KG1 (cell line): ENCODE measurements around the gene CUX1.
"Not testable (repeated sequence)": the region's sequence is repeated elsewhere in the genome, so short reads cannot be mapped to it uniquely, and the experiment has no call there.

ENCODE experiments used
- DNase-seq: peaks from one replicate; lab custom pipeline; 2025; lab: John Stamatoyannopoulos, UW

CUX1 gene

DNA sequence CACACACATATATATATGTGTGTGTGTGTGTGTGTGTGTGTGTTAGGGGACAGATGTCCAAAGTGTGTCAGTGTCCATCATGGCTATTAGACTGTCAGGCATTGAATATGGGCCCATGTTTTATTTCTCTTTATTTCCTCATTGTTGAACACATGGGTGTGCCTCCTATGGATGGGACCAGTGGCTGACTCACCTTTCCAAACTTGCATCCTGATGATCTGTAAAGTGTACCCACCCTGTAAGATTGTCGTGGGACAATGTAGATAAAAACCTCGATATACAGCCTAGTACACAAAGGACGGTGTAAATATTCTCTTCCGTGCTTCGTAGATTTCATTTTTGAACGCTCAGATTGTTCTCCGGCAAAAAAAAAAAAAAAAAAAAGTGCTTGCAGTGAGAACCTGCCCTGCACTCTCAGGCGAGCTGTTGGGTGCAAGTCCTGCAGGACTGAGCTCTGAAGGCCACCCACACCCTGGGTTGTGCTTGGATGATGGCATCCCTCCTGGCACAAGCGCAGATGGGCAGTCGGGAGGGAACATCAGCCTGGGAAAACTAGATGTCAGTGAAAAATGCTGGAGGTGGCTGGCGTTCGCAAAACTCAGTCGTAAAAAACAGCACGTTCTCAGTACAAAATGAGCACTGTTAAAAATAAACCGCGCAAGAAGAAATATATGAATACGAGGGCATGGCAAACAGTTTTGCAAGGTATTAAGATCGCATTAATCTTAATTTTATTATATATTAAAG, 166.9 kb downstream of the CUX1 start:
- no peak for DNase-seq

DNA sequence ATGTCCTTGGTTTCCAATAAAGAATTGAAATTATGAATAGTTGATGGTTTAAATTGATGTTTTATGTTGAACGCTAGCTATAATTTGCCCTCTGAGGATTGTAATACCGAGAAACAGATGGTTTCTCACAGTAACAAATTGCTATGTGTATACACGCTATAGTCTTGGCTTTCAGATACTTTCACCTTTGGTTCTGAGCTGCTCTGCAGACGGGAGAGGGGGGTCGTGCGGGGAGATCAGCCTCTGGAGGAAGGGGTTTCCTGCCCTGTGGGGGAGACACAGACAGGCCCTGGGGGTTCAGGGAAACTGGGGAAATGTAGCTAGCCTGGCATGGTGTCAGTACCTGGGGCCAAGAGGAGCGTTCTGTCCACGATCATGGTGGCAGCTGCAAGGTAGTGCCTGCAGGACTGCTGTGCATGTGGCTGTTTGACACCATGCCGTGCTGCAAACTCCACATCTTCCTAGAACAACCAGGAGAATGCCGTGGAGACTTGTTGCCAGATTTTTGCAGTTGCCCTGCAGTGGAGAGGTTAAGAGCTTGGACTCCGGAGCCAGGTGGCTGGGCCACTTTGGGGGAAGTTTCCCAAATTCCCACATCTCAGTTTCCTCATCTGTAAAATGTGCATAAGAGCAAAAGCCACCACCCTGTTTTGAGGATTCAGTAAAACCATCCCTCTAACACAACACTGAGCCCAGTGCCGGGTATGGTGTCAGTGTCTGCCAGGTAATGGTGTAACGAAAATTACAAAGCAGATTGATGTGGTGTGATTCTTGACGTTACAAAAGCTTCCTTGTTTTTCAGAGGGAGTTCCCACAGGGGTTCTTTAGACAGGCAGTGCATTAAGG, 167.9 kb downstream of the CUX1 start:
- DNase-seq: no peak

DNA sequence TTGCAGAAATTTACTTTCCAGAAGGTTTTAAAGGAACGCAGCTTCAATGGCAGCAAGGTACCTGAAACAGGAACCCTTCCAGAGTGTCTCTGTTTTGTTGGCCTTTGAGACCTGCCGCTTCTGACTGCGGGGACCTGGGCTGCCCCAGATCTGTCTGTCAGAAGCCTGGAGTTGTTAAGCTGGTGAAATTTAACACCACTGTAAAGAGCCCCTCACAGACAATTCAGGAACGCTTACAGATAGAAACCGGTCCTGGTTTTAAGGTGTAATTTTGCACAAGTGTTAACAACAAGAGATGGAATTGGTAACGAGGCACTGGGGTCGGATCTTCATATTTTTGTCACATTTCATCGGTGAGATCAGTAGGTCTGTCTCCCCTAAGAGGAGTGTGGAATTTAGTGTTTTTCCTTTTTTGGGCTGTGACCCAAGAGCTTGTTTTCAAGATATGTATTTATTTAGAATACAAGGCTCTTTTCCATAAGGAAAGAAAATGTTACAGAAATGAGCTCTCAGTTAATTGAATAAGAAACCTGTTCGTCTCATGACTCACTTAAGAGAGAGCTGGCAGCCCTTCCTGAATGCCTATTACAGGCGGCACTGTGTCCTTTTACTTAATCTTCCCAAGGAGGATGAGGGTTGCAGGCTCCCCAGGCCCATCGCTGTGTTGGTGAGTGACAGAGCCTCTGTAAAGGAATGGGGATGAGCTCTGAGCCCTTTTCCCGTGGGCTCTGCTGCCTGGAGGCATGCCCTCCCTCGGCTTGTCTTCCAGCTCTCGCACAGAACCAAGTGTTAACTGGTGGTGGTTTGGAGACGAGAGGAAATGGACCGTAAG, 168.7 kb downstream of the CUX1 start:
- no peak for DNase-seq

DNA sequence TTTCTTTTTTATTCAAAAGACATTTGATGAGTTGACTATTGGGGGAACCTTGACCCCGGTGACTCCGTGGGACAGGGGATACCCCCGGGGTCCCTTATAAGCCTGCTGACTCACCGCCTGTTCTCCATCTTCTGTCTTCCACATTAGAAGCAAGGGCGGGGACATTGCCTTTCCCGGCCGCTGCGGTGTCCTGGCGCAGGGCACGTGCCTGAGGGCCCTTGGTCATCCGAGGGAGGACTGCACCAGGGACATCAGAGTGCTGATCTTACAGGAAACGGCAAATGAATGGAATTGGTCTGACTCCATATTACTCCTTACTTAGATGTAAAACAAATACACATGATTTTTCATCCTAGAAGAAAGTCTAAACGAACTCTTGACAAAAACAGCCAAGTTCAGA, 170.1 kb downstream of the CUX1 start:
- no peak for DNase-seq

DNA sequence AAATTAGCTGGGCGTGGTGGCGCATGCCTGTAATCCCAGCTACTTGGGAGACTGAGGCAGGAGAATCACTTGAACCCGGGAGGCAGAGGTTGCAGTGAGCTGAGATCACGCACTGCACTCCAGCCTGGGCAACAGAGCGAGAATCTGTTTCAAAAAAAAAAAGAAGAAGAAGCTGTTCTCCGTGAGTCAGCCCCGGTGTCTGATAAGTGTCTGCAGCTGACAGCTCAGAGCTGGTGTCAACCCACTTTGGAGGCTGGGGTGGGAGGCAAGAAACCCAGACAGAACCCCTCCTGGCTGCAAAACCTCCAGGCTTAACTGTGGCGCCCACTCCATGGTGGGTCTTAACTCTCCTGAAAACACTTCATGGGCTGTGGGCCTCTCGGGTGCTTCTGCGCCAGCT, 170.6 kb downstream of the CUX1 start:
- not testable (repeated sequence) for DNase-seq

DNA sequence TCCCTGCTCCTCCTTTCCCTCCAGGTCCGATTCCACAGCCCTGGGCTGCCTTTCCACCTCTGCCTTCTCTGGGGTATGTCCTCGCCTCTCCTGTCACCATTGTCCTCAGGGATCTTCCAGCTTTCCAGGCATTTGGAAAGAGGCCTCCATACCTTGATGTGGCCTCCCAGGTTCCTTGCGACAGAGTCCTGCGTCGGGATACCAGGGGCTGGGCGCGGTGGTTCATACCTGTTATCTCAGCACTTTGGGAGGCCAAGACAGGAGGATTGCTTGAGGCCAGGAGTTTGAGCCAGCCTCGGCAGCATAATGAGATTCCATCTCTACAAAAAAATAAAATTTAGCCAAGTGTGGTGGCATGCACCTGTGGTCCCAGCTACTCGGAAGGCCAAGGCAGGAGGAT, 171.1 kb downstream of the CUX1 start:
- no peak for DNase-seq

DNA sequence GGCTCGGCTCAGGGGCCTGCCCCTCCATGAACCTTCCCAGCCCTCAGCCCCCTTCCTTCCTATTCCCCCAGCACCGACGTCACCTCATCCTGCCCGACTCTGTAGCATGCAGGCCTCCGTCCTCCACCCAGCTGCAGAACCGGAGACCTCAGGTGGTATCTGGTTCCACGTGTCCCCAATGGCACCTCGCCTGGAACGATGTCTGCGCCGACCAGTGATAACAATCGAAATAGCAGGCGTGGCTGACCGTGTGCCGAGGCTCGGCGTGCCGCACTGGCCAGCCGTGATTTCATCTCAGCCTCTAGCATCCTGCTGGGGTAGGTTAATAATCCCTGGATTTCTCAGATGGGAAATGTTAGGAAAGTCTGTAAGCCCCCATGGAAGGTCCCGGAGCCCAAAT, 171.7 kb downstream of the CUX1 start:
- DNase-seq: no peak

DNA sequence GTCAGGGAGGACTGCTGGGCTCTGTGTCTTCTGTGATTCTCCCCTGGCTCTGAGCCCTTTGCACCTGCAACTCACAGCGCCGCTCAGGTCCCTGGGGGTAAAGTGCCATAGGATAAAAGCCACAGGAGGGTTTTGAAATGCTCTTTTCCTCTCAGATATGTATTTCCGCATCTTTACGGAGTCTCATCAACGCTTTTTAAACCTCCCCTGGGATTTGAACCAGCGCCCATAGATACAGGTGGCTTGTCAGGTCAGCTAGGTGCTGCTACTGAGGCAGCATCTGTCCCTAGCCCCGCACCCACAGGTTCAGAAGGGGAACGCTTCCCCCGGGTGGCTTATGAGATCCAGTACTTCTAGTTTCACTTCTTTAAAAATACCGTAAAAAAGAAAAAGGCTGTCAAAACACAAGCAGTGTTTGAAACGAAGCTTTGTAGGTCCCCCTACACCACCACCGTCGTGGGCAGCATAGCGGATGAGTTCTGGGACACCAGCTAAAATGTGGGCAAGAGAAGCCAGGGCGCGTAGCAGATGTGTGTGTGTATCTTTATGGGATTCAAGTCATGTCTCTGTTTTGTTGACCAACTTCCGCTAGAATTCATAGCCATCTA, 173.5 kb downstream of the CUX1 start:
- DNase-seq: no peak

DNA sequence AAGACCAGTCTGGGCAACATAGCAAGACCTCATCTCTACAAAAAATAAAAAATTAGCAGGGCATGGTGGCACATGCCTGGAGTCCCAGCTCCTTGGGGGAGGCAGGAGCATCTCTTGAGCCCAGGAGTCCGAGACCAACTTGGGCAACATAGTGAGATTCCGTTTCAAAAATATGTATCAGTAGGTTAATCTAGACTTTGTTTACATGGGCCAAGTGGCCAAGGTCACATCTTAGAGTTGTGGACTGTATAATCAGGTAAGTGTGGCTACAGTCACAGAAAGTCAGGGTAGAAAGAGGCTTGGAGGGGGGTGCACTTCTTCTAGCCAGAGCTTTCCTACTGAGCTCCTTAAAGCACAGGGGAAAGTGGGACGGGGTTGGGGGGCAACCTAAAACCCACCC, 174.4 kb downstream of the CUX1 start:
- DNase-seq: no peak

DNA sequence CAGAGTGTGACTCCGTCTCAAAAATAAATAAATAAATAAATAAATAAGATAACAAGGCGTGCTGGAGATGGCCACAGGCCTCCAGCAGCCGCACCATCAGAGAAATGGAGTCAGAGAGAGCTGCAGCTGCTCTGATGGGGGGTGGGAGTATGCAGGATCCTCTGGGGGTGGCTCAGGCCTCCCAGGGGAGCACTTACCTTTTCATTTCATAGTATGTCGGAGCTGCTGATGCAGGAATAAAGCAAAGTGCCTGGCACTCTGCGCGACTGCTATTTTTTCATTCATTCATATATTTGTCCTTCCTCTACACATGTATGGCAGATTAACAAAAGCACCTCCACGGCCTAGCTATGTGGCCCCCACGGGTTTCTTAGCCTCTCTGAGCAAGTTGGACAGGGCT, 175.9 kb downstream of the CUX1 start:
- no peak for DNase-seq

DNA sequence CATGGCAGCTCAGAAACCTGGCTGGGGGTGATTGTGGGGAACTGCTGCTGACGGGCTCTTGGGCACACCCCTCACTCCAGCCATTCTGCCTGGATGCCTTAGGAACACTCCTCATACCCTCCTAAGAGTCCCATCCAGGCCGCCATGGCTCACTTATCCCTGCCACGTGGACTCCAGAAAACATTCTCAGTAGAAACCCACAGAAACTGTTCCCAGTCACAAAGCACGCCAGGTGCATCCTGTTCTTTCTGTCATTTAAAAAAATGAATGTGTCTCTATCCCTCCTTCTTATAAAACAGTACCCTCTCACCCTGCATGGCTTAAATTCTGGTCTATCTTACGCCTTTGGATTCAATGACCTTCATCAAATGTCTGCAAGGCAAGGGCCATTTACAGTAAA, 177.7 kb downstream of the CUX1 start:
- DNase-seq: no peak

DNA sequence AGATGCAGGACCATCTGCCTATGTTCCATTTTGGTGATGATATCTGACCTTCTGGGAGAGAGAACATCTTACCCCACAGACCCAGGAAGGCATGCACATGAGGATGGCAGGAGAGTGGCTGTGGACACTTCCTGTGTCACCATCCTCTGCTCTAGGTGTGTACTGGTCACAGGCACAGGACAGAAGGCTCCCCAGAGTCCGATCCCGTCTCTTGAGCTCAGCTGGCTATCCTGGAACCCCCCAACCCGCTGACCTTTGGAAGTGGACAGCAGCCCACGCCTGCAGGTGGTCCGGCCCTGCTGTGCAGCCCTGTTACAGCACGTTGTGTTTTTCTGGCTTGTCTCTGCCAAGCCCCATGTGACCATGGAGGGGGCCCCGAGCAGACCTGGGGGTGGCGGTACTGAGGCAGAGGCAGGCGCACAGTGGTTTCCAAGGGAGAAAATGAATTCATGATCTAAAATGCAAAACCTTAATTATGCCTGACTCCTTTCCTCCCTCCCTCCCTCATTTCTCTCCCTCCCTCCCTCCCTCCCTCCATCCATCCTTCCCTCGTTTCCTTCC, 178.8 kb downstream of the CUX1 start:
- no peak for DNase-seq

DNA sequence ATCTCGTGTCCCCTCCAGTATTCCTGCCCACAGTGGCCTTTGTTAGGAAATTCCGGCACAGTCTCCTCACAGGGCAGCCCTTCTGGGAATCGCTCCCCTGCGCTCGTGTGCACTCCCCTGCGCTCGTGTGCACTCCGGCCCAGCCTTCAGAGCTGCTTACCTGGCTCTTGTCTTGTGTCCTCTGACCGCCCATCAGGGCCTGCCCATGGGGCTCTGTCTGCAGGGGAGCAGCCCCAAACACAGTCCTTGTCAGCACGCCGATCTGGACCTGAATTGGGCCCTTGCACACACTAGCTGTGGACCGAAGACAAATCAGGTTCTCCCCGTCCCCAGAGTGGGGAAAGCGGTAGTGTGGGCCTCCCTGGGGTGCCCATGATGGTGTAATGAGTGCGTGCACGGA, 179.4 kb downstream of the CUX1 start:
- DNase-seq: no peak

DNA sequence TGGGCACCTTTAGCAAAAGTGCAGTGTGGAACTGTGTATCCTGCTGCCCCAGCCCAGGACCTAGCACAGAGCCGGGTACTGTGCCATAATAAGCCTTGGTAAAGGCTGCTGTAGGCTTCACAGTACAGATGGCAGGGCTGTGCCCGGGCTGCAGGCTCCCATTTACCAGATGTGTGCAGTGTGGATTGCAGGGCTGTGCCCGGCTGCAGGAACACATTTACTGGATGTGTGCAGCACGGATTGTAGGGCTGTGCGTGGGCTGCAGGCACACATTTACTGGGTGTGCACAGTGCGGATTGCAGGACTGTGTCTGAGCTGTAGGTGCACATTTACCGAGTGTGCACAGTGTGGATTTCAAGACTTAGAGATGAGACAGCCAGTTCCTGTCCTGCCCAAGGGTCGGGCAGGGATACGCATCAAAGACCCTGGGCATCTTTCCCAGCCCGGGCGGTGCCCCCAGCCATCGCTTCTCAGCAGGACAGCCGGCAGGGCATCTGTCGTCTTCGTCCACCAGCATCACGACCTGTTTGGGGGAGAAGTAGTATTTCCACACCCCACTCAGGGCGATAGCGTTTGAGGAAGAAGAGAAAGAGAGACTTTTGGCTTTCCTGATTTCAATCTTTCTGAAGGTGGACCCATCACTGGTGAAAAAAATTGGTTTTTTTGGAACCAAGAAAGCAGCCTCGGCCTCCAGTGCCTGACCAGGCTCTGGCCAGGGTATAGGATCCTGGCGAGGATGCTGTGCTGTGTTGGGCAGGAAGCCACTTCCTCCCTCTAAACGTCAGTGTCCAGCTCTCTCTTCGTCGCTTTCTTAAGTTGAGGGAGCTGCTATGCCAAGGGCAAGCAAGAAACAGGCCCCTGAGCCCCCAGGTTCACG, 180.8 kb downstream of the CUX1 start:
- no peak for DNase-seq

DNA sequence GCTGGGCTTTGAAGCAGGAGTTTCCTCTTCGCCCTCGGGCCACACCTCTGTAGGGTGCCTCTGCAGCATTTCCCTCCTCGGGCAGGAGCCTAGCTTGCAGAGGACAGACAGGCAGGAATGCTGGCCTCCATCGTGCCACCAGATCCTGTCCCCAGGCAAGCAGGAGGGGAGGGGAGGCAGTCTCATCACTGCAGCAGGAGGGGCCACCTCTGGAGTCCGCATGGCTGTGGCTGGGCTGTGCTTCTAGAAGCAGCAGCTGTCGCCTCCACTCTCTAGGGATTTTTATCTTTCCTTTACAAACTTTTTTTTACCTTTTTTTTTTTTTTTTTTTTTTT, 181.4 kb downstream of the CUX1 start:
- no peak for DNase-seq

DNA sequence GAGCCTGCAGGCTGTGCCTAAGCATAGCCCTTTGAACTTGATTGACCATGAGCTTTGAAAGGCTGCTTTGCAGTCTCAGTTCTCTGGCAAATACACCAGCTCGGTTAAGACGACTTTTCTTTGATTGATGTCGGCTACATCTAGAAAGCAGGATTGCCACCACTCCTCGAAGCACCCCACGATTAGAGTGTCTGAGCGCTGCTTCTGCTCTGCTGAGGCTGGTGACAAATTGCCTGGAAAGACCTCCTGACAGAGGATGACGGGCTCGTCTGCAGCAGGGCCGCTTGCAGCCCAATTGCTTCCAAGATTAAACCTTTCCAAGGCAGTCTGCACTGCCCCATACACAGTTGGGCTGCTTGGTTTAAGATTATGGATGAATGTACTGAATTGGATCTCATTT, 182.0 kb downstream of the CUX1 start:
- DNase-seq: no peak

DNA sequence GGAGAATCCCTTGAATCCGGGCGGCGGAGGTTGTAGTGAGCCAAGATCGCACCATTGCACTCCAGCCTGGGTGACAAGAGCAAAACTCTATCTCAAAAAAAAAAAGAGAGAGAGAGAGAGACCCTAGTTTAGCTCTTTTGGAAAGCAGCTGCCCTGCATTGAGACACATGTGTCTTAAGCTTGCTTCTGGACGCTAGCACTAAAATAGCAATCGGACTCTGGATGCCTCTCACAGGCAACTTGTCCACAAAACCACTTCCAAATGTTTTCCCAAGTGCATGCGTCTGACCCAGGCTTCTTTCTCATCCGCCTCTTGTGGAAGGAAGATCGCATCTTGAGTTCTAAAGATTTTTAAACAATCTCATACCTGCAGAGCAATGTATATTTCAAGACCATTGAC, 182.7 kb downstream of the CUX1 start:
- no peak for DNase-seq

DNA sequence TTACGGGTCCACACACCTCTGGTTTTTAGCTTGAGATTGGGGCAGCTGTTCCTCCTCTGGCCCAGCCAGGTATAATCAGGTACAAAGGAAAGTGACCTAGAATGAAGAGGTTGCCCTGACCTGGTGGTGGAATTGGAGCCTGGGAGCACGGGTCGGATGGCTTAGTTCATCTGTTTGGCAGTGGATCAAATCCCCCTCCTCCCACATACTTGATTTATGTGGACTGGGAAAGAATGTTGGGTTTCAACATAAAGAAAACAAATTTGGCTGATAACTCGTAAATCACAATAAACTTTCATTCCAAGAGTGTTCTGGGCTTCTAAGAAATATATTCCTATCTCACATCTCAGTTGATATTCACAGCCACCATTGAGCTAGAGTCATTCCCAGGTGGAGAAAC, 186.8 kb downstream of the CUX1 start:
- DNase-seq: no peak

DNA sequence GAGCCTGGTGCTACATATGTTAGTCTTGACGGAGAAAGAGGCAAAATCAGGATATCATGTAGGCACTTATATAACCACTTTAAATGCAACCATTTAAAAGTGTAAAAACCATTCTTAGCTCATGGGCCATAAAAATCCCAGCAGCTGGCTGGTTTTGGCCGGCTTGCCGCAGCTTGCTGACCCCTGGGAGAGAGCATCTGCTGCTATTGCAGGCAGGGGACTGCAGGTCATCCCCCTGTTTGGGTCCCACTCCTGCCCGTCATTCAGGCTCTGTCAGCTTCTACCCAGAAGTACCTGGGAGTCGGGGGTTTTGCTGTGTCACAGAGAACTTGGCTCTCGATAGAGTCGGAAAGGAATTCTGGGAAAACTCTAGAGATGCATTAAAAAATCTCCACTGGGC, 187.4 kb downstream of the CUX1 start:
- DNase-seq: no peak

DNA sequence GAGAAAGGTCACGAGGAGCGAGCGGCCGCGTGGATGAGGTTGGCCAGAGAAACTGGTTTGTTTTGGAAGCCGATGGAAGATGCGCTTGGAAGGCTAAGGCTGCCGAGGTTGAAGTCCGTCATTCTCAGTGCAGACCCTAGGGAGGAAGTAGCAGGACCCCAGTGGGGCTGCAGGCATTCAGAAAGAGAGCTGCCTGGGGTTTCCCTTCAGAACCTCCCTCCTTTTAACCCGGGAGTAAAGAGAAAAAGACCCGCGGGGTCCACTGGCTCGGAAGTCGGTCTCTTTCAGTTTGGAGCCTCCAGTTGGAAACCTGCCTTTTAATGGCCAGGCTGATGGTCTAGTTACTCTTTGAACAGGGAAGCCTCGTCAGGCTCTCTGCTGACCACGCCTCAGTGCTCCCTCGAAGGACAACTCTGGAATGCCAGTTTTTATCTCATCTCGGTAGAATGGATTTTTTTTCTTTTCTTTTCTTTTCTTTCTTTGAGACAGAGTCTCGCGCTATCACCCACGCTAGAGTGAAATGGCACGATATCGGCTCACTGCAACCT, 188.6 kb downstream of the CUX1 start:
- DNase-seq: no peak

DNA sequence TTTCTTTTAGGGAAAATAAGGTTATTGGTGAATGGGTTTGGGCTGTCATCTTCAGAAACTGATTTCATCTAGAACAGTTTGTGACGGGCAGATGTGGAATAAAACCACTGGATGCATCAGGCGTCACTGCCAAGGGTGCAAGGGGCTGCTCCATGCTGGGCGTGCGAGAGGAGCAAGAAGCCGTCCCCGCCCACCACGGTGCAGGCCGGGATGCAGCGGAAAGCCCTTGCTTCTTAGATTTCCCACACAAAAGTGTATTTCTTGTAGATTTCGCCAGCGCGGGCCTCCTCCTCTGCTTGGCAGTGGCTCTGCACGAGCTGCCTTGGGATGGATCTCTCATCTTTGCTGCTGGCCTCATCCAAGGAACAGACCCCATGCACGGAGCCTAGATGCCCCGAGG, 189.3 kb downstream of the CUX1 start:
- DNase-seq: no peak
